Astrocyte (in vitro differentiated cells and primary cell): ENCODE results near the gene EGFLAM. TPM values are rescaled to one million over a fixed set of nuclear protein-coding genes. Genes with fewer than 3 reads are reported as not detected.

ENCODE experiments used
- DNase-seq: peaks from one replicate; pipeline ENCODE4 v3.0.0-alpha.2; 2010; ENCODE audit warnings: low read depth
- FAIRE-seq: peaks from 2 replicates; lab custom pipeline; 2011; peaks lifted over from hg19 to GRCh38; lab: Jason Lieb, UNC
- H2AFZ ChIP-seq: 2 replicates; pipeline ENCODE4 v1.6.0; 2012; ENCODE audit warnings: low read depth, low read length, inconsistent platforms
- H3K27ac ChIP-seq: 2 replicates; pipeline ENCODE4 v1.5.1; 2011; ENCODE audit warnings: low read depth, low read length, inconsistent platforms
- H3K27me3 ChIP-seq: 2 replicates; pipeline ENCODE4 v1.6.0; 2011; ENCODE audit warnings: low read length, inconsistent platforms; ENCODE audit not compliant: insufficient read depth
- H3K36me3 ChIP-seq: 2 replicates; pipeline ENCODE4 v1.5.1; 2011; ENCODE audit warnings: low read length, inconsistent platforms; ENCODE audit not compliant: insufficient read depth
- H3K4me1 ChIP-seq: 2 replicates; pipeline ENCODE4 v1.5.1; 2011; ENCODE audit warnings: low read length, inconsistent platforms; ENCODE audit not compliant: insufficient read depth
- H3K4me2 ChIP-seq: 2 replicates; pipeline ENCODE4 v1.6.0; 2012; ENCODE audit warnings: low read length, inconsistent platforms
- H3K4me3 ChIP-seq: 2 replicates; pipeline ENCODE4 v1.5.1; 2011; ENCODE audit warnings: low read depth, mild to moderate bottlenecking, low read length, inconsistent platforms; ENCODE audit not compliant: insufficient read depth
- H3K79me2 ChIP-seq: 2 replicates; pipeline ENCODE4 v1.6.0; 2012; ENCODE audit warnings: mild to moderate bottlenecking, low read length, inconsistent platforms; ENCODE audit not compliant: insufficient read depth
- H3K9ac ChIP-seq: 2 replicates; pipeline ENCODE4 v1.6.0; 2012; ENCODE audit warnings: mild to moderate bottlenecking, low read length, inconsistent platforms
- H3K9me3 ChIP-seq: 2 replicates; pipeline ENCODE4 v1.5.1; 2012; ENCODE audit warnings: low read depth, mild to moderate bottlenecking, low read length, inconsistent platforms; ENCODE audit not compliant: insufficient read depth
- H4K20me1 ChIP-seq: 2 replicates; pipeline ENCODE4 v1.6.0; 2012; ENCODE audit warnings: low read length, inconsistent platforms; ENCODE audit not compliant: insufficient read depth
- H3K27ac Mint-ChIP-seq: one replicate; pipeline ENCODE4 v1.8.0; 2021; ENCODE audit warnings: mild to moderate bottlenecking, mixed read lengths; ENCODE audit not compliant: unreplicated experiment
- H3K27me3 Mint-ChIP-seq: one replicate; pipeline ENCODE4 v1.8.0; 2021; ENCODE audit warnings: low read depth, mixed read lengths; ENCODE audit not compliant: unreplicated experiment
- H3K36me3 Mint-ChIP-seq: one replicate; pipeline ENCODE4 v1.8.0; 2021; ENCODE audit warnings: low read depth, mixed read lengths; ENCODE audit not compliant: unreplicated experiment
- H3K4me1 Mint-ChIP-seq: one replicate; pipeline ENCODE4 v1.8.0; 2021; ENCODE audit warnings: low read depth, mixed read lengths; ENCODE audit not compliant: unreplicated experiment
- H3K4me3 Mint-ChIP-seq: one replicate; pipeline ENCODE4 v1.8.0; 2021; ENCODE audit warnings: mild to moderate bottlenecking, moderate library complexity, mixed read lengths; ENCODE audit not compliant: unreplicated experiment
- H3K9me3 Mint-ChIP-seq: one replicate; pipeline ENCODE4 v1.8.0; 2021; ENCODE audit warnings: mild to moderate bottlenecking, mixed read lengths; ENCODE audit not compliant: unreplicated experiment
- EZH2 ChIP-seq: IDR thresholded peaks from 2 replicates; pipeline ENCODE4 v1.6.1; 2012; ENCODE audit warnings: mild to moderate bottlenecking, low read length, inconsistent platforms; ENCODE audit not compliant: insufficient read depth
- total RNA-seq: library from RNA; stranded (reverse); gene quantifications from 2 replicates; pipeline ENCODE4 v1.2.1, GENCODE V29; 2021
- TF ChIP-seq, protein P1 (sequence below): IDR thresholded peaks from 2 replicates; pipeline ENCODE4 v1.5.1; 2011; ENCODE audit warnings: low read depth, mild to moderate bottlenecking, inconsistent platforms, low read length, moderate library complexity; ENCODE audit not compliant: insufficient read depth

EGFLAM gene
- total RNA-seq, 1 donor from 2014 or later = 1.0 TPM

DNA sequence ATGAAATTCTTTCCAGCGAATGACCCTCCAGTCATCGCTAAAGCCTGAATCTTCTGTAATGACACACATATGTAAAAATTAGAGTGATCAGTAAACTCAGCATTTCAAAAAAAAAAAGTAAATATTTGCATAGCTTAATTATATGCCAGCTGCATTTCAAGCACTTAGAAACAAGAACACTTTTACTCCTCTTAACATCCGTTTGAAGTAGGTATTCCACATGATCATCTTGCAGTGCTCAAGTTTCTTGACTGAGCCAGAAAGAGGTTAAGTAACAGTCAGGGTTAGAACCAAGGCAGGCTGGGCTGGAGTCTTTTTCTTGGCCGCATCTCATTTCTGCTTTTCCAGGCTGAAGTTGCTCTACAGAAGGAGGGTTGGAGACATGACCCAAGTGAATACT, 27.6 kb downstream of the EGFLAM start:
- no peak for FAIRE-seq
- H3K36me3 Mint-ChIP-seq = peaks cover 2% of the 10 kb centered on the region
- H3K4me2 ChIP-seq = no peak overlapping the region
- no peaks in the 10 kb centered on the region for H3K27me3 ChIP-seq
- H3K27me3 Mint-ChIP-seq = no peaks in the 10 kb centered on the region
- no peak overlapping the region for H3K4me3 ChIP-seq
- no peaks in the 10 kb centered on the region for H3K79me2 ChIP-seq
- DNase-seq = no peak
- H3K4me3 Mint-ChIP-seq = no peak overlapping the region
- H2AFZ ChIP-seq = no peak overlapping the region
- no peak overlapping the region for H3K27ac ChIP-seq
- H3K4me1 ChIP-seq = no peaks in the 10 kb centered on the region
- H4K20me1 ChIP-seq = no peaks in the 10 kb centered on the region
- H3K9me3 ChIP-seq = no peaks in the 10 kb centered on the region
- H3K36me3 ChIP-seq = no peaks in the 10 kb centered on the region
- peaks cover 9% of the 10 kb centered on the region for H3K4me1 Mint-ChIP-seq
- peaks cover 4% of the 10 kb centered on the region for H3K9me3 Mint-ChIP-seq
- H3K9ac ChIP-seq = no peak overlapping the region
- no peak for TF ChIP-seq EZH2
- TF ChIP-seq, protein P1, sequence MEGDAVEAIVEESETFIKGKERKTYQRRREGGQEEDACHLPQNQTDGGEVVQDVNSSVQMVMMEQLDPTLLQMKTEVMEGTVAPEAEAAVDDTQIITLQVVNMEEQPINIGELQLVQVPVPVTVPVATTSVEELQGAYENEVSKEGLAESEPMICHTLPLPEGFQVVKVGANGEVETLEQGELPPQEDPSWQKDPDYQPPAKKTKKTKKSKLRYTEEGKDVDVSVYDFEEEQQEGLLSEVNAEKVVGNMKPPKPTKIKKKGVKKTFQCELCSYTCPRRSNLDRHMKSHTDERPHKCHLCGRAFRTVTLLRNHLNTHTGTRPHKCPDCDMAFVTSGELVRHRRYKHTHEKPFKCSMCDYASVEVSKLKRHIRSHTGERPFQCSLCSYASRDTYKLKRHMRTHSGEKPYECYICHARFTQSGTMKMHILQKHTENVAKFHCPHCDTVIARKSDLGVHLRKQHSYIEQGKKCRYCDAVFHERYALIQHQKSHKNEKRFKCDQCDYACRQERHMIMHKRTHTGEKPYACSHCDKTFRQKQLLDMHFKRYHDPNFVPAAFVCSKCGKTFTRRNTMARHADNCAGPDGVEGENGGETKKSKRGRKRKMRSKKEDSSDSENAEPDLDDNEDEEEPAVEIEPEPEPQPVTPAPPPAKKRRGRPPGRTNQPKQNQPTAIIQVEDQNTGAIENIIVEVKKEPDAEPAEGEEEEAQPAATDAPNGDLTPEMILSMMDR = no peak
- H3K27ac Mint-ChIP-seq = no peak overlapping the region

DNA sequence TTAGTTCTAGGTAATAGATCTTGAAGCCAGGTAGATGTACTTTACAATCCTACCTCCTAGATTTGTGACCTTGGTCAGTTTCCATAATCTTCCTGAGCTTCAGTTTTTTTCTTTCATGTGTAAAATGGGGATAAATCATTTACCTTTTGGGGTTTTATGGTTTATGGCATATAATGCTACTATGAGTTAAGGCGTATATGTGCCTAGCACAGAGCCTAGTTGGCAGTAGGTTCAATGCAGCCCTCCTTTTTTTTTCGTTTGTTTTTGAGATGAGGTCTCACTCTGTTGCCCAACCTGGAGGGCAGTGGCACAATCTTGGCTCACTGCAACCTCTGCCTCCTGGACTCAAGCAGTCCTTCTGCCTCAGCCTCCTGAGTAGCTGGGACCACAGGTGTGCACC, 28.8 kb downstream of the EGFLAM start:
- H2AFZ ChIP-seq = no peak overlapping the region
- FAIRE-seq (no peak), DNase-seq (no peak)
- H3K9ac ChIP-seq = no peak overlapping the region
- no peak overlapping the region for H3K27ac ChIP-seq
- H3K9me3 ChIP-seq = no peaks in the 10 kb centered on the region
- Mint-ChIP-seq H3K9me3 (peaks cover 4% of the 10 kb centered on the region), H3K4me3 (no peak overlapping the region), H3K27ac (no peak overlapping the region), H3K27me3 (no peaks in the 10 kb centered on the region), H3K4me1 (peaks cover 9% of the 10 kb centered on the region), H3K36me3 (peaks cover 2% of the 10 kb centered on the region)
- no peaks in the 10 kb centered on the region for H3K36me3 ChIP-seq
- no peaks in the 10 kb centered on the region for H3K27me3 ChIP-seq
- H3K79me2 ChIP-seq = no peaks in the 10 kb centered on the region
- H3K4me3 ChIP-seq = no peak overlapping the region
- H3K4me2 ChIP-seq = no peak overlapping the region
- no peaks in the 10 kb centered on the region for H3K4me1 ChIP-seq
- TF ChIP-seq, protein P1 = no peak
- TF ChIP-seq EZH2 = no peak
- no peaks in the 10 kb centered on the region for H4K20me1 ChIP-seq

DNA sequence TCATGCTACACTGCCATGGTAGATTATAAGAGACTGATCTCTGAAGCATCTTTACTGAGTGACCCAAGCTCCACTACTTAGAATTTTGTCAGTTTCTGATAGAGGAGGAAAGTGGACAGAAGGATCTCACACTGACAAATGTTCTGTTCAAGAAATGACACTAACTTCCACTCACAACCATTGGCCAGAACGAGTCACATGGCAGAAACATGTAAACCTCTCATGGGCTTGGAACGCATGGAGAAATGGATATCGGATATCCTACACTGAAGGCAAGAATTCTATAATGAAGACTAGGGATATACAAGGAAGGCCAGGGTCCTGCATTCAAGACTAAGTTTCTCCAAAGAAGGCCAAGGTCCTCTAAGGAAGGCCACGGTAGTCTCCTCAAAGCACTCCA, 31.1 kb downstream of the EGFLAM start:
- Histone ChIP-seq H2AFZ (no peak overlapping the region), H3K4me1 (no peaks in the 10 kb centered on the region), H3K79me2 (no peaks in the 10 kb centered on the region), H3K27ac (no peak overlapping the region), H3K36me3 (no peaks in the 10 kb centered on the region), H4K20me1 (no peaks in the 10 kb centered on the region), H3K4me2 (no peak overlapping the region), H3K9me3 (no peaks in the 10 kb centered on the region), H3K27me3 (no peaks in the 10 kb centered on the region), H3K9ac (no peak overlapping the region), H3K4me3 (no peak overlapping the region)
- FAIRE-seq = no peak
- no peak overlapping the region for H3K4me3 Mint-ChIP-seq
- H3K27ac Mint-ChIP-seq = no peak overlapping the region
- H3K4me1 Mint-ChIP-seq = peaks cover 11% of the 10 kb centered on the region
- H3K27me3 Mint-ChIP-seq = no peaks in the 10 kb centered on the region
- peaks cover 2% of the 10 kb centered on the region for H3K36me3 Mint-ChIP-seq
- peaks cover 4% of the 10 kb centered on the region for H3K9me3 Mint-ChIP-seq
- no peak for DNase-seq
- TF ChIP-seq, protein P1 = no peak
- TF ChIP-seq EZH2 = no peak
